H1 (cell line): ENCODE results near the gene EEIG1. TPM values are rescaled to one million over a fixed set of nuclear protein-coding genes. Genes with fewer than 3 reads are reported as not detected.

ENCODE experiments used
- CTCF ChIA-PET: fragments of 300-600 bp; sonication (Branson Sonifier 250); formaldehyde crosslinking; loops from one replicate; lab custom pipeline; 2021; ENCODE audit not compliant: partially characterized antibody; lab: Charles Lee
- POLR2A ChIA-PET: fragments of 300-600 bp; sonication (Branson Sonifier 250); formaldehyde crosslinking; loops from one replicate; lab custom pipeline; 2021; ENCODE audit warnings: inconsistent platforms; ENCODE audit not compliant: partially characterized antibody; lab: Charles Lee
- DNase-seq, 2 experiments: peaks; one replicate each; pipeline versions ENCODE4 v3.0.0 to v3.0.0-alpha.2; 2010 to 2022; ENCODE audit warnings: low spot score in 2 of 2, low read depth in 1 of 2, mixed read lengths in 1 of 2
- FAIRE-seq: peaks from 2 replicates; lab custom pipeline; 2011; peaks lifted over from hg19 to GRCh38; lab: Jason Lieb, UNC
- H2AFZ ChIP-seq: 2 replicates; pipeline ENCODE4 v1.8.1; 2012; ENCODE audit warnings: low read length, inconsistent platforms
- H2AK5ac ChIP-seq: 2 replicates; pipeline ENCODE4 v1.6.1; 2013; ENCODE audit warnings: low read depth, low read length
- H2BK120ac ChIP-seq: replicated peaks from 2 replicates; pipeline ENCODE3; 2013; ENCODE audit warnings: low read depth, low read length, inconsistent platforms
- H2BK12ac ChIP-seq: 2 replicates; pipeline ENCODE4 v1.6.1; 2013; ENCODE audit warnings: low read depth, low read length
- H2BK15ac ChIP-seq: 2 replicates; pipeline ENCODE4 v1.6.1; 2013; ENCODE audit warnings: low read length
- H2BK20ac ChIP-seq: 2 replicates; pipeline ENCODE4 v1.6.1; 2013; ENCODE audit warnings: low read length
- H2BK5ac ChIP-seq: 2 replicates; pipeline ENCODE4 v1.6.1; 2013; ENCODE audit warnings: low read depth, low read length
- H3K14ac ChIP-seq: 2 replicates; pipeline ENCODE4 v1.6.1; 2013; ENCODE audit warnings: inconsistent platforms; ENCODE audit not compliant: insufficient read length
- H3K18ac ChIP-seq: 2 replicates; pipeline ENCODE4 v1.6.1; 2013; ENCODE audit warnings: low read length; ENCODE audit errors: extremely low read depth
- H3K23ac ChIP-seq: 2 replicates; pipeline ENCODE4 v1.6.1; 2013; ENCODE audit warnings: inconsistent platforms; ENCODE audit not compliant: insufficient read length
- H3K23me2 ChIP-seq: 2 replicates; pipeline ENCODE4 v1.6.1; 2013; ENCODE audit warnings: low read depth, low read length
- H3K27ac ChIP-seq: 2 replicates; pipeline ENCODE4 v1.6.1; 2011; ENCODE audit warnings: low read depth, low read length, inconsistent platforms
- H3K27me3 ChIP-seq, 4 experiments: replicated peaks in 1 of 4; 1 replicate in 1 of 4; 2 replicates in 3 of 4; pipeline versions ENCODE4 v1.6.1 to v1.8.1; 2011 to 2013; ENCODE audit warnings: low read length in 3 of 4, mild to moderate bottlenecking in 3 of 4, inconsistent platforms in 2 of 4, mixed read lengths in 2 of 4, moderate library complexity in 1 of 4; ENCODE audit not compliant: control insufficient read depth in 3 of 4, insufficient read depth in 3 of 4; ENCODE audit errors: extremely low read depth in 1 of 4
- H3K36me3 ChIP-seq, 4 experiments: 2 replicates each; pipeline versions ENCODE4 v1.6.1 to v1.8.1; 2011 to 2013; ENCODE audit warnings: mild to moderate bottlenecking in 4 of 4, low read length in 3 of 4, moderate library complexity in 2 of 4, control low read depth in 1 of 4, inconsistent platforms in 1 of 4; ENCODE audit not compliant: insufficient read depth in 4 of 4, control insufficient read depth in 2 of 4
- H3K4ac ChIP-seq: replicated peaks from 2 replicates; pipeline ENCODE3; 2013; ENCODE audit warnings: low read length, low read depth, mixed read lengths, inconsistent platforms; ENCODE audit not compliant: insufficient read length
- H3K4me1 ChIP-seq, 4 experiments: replicated peaks in 1 of 4; 1 replicate in 1 of 4; 2 replicates in 3 of 4; pipeline versions ENCODE4 v1.6.1 to v1.8.1; 2011 to 2013; ENCODE audit warnings: low read length in 3 of 4, inconsistent platforms in 2 of 4, mixed read lengths in 1 of 4; ENCODE audit not compliant: insufficient read depth in 4 of 4, control insufficient read depth in 3 of 4
- H3K4me2 ChIP-seq, 2 experiments: 2 replicates each; pipeline versions ENCODE4 v1.6.1 to v1.8.1; 2011 to 2013; ENCODE audit warnings: low read depth in 2 of 2, low read length in 2 of 2, control low read depth in 1 of 2, inconsistent platforms in 1 of 2, mild to moderate bottlenecking in 1 of 2; ENCODE audit not compliant: insufficient read depth in 1 of 2
- H3K4me3 ChIP-seq, 4 experiments: fragments of 200-600, 300-600 bp in 1 of 4; sonication (generic), shearing (Covaris generic), sonication (Bioruptor Twin) in 1 of 4; 2 replicates each; pipeline versions ENCODE4 v1.5.1 to v1.8.1; 2011 to 2016; ENCODE audit warnings: low read length in 4 of 4, low read depth in 3 of 4, control low read depth in 2 of 4, inconsistent platforms in 2 of 4, mild to moderate bottlenecking in 2 of 4, mixed read lengths in 1 of 4, moderate library complexity in 1 of 4; ENCODE audit not compliant: insufficient read depth in 2 of 4; ENCODE audit errors: extremely low read depth in 1 of 4
- H3K56ac ChIP-seq: replicated peaks from 2 replicates; pipeline ENCODE3; 2013; ENCODE audit warnings: low read depth, mild to moderate bottlenecking, mixed read lengths, low read length, inconsistent platforms; ENCODE audit not compliant: insufficient read length
- H3K79me1 ChIP-seq: 2 replicates; pipeline ENCODE4 v1.6.1; 2013; ENCODE audit warnings: low read depth, low read length, control low read depth
- H3K79me2 ChIP-seq, 2 experiments: 2 replicates each; pipeline versions ENCODE4 v1.6.1 to v1.8.1; 2012 to 2013; ENCODE audit warnings: low read length in 2 of 2, mild to moderate bottlenecking in 2 of 2, inconsistent platforms in 1 of 2; ENCODE audit not compliant: insufficient read depth in 2 of 2, control insufficient read depth in 1 of 2
- H3K9ac ChIP-seq, 4 experiments: replicated peaks in 1 of 4; 1 replicate in 1 of 4; 2 replicates in 3 of 4; pipeline versions ENCODE4 v1.6.1 to v1.8.1; 2011 to 2013; ENCODE audit warnings: low read depth in 3 of 4, low read length in 3 of 4, control low read depth in 2 of 4, mild to moderate bottlenecking in 2 of 4, moderate library complexity in 2 of 4, inconsistent platforms in 1 of 4; ENCODE audit errors: extremely low read depth in 1 of 4
- H3K9me3 ChIP-seq, 2 experiments: 2 replicates each; pipeline versions ENCODE4 v1.6.1 to v1.8.1; 2012 to 2013; ENCODE audit warnings: mild to moderate bottlenecking in 2 of 2, moderate library complexity in 2 of 2, control low read depth in 1 of 2, inconsistent platforms in 1 of 2, low read depth in 1 of 2, low read length in 1 of 2, mixed read lengths in 1 of 2; ENCODE audit not compliant: insufficient read depth in 2 of 2
- H4K20me1 ChIP-seq, 2 experiments: replicated peaks in 1 of 2; 2 replicates each; pipeline versions ENCODE3 to v1.8.1; 2011 to 2013; ENCODE audit warnings: inconsistent platforms in 2 of 2, low read length in 2 of 2, mild to moderate bottlenecking in 1 of 2; ENCODE audit not compliant: insufficient read depth in 2 of 2, control insufficient read depth in 1 of 2
- H4K5ac ChIP-seq: 2 replicates; pipeline ENCODE4 v1.6.1; 2013; ENCODE audit warnings: low read length, low read depth, mixed read lengths, inconsistent platforms; ENCODE audit not compliant: insufficient read length
- H4K8ac ChIP-seq: 2 replicates; pipeline ENCODE4 v1.8.0; 2013; ENCODE audit warnings: mild to moderate bottlenecking, moderate library complexity, low read length, inconsistent platforms; ENCODE audit not compliant: insufficient read depth; ENCODE audit errors: extremely low read depth
- H4K91ac ChIP-seq: replicated peaks from 2 replicates; pipeline ENCODE3; 2013; ENCODE audit warnings: low read length, mixed read lengths, inconsistent platforms; ENCODE audit not compliant: insufficient read length
- BACH1 ChIP-seq: IDR thresholded peaks from 2 replicates; pipeline ENCODE4 v1.6.1; 2012; ENCODE audit warnings: low read length, improper control_type of control experiment
- BRCA1 ChIP-seq: IDR thresholded peaks from 2 replicates; pipeline ENCODE4 v1.6.1; 2012; ENCODE audit warnings: low read depth, low read length, improper control_type of control experiment
- CBX5 ChIP-seq: fragments of 300-800, 300-1000 bp; sonication (generic); IDR thresholded peaks from 2 replicates; pipeline ENCODE4 v1.7.1; 2016; ENCODE audit warnings: antibody characterized with exemption, low read length, low read depth
- CBX8 ChIP-seq: fragments of 300-800, 300-1000 bp; sonication (generic); IDR thresholded peaks from 2 replicates; pipeline ENCODE4 v1.7.1; 2016; ENCODE audit warnings: low read depth, low read length, borderline replicate concordance
- CHD2 ChIP-seq: IDR thresholded peaks from 2 replicates; pipeline ENCODE4 v1.6.1; 2012; ENCODE audit warnings: low read length, improper control_type of control experiment
- E2F6 ChIP-seq: IDR thresholded peaks from 2 replicates; pipeline ENCODE4 v1.6.1; 2012; ENCODE audit warnings: inconsistent platforms
- GABPA ChIP-seq: IDR thresholded peaks from 2 replicates; pipeline ENCODE4 v1.6.1; 2011; ENCODE audit warnings: mild to moderate bottlenecking, low read length, moderate library complexity, borderline replicate concordance; ENCODE audit not compliant: insufficient read depth
- KDM4A ChIP-seq: IDR thresholded peaks from one replicate; pipeline ENCODE4 v1.7.1; 2012; ENCODE audit warnings: low read depth, mild to moderate bottlenecking, moderate library complexity, low read length, inconsistent platforms; ENCODE audit not compliant: severe bottlenecking
- MAFK ChIP-seq: IDR thresholded peaks from 2 replicates; pipeline ENCODE4 v1.6.1; 2012; ENCODE audit warnings: low read depth, mild to moderate bottlenecking, improper control_type of control experiment, low read length
- POU5F1 ChIP-seq: IDR thresholded peaks from 2 replicates; pipeline ENCODE4 v1.6.1; 2011; ENCODE audit warnings: low read depth, mild to moderate bottlenecking, low read length, moderate library complexity
- TAF1 ChIP-seq: IDR thresholded peaks from 2 replicates; pipeline ENCODE4 v1.6.1; 2011; ENCODE audit warnings: mild to moderate bottlenecking, low read depth, low read length
- TEAD4 ChIP-seq: IDR thresholded peaks from 2 replicates; pipeline ENCODE4 v1.6.1; 2012; ENCODE audit warnings: low read depth, low read length, inconsistent platforms, mixed read lengths
- ZNF274 ChIP-seq: IDR thresholded peaks from 2 replicates; pipeline ENCODE4 v1.7.0; 2012; ENCODE audit warnings: low read length, borderline replicate concordance; ENCODE audit errors: extremely low read depth
- WGBS, 2 experiments: shearing (Covaris generic) in 1 of 2; methylation state at CpG; one replicate each; pipeline versions ENCODE4 v1.1.6 to v1.1.7; 2013 to 2015; ENCODE audit warnings: low lambda C conversion rate in 2 of 2, mixed read lengths in 2 of 2, inconsistent platforms in 1 of 2, low coverage in 1 of 2, missing lambda C conversion rate in 1 of 2; ENCODE audit not compliant: insufficient replicate concordance in 2 of 2, insufficient coverage in 1 of 2, insufficient read length in 1 of 2; ENCODE audit errors: extremely low coverage in 1 of 2, missing lambda C conversion rate in 1 of 2; 5-methylcytosine and 5-hydroxymethylcytosine counted together
- polyA plus RNA-seq, 7 experiments: library from polyadenylated mRNA; depleted of rRNA in 3 of 7; stranded (reverse) in 5 of 7; unstranded in 2 of 7; fragments of >200 nt in 5 of 7; fragments of 200-250 nt in 2 of 7; gene quantifications; 1 replicate in 5 of 7; 2 replicates in 1 of 7; 4 replicates in 1 of 7; pipeline versions ENCODE4 v1.2.1 to v1.2.3, GENCODE V29; 2011 to 2013; ENCODE audit warnings: missing spikeins in 2 of 7, mixed read lengths in 2 of 7
- total RNA-seq: library from RNA; stranded (reverse); fragmentation: NEBNext Ultra II Directional; extraction: Animal tissue kit (Norgen Biotek cat#: 25700); gene quantifications from 2 replicates; pipeline ENCODE4 v1.2.1, GENCODE V29; 2021
- TF ChIP-seq, protein P1 (sequence below): IDR thresholded peaks from 2 replicates; pipeline ENCODE4 v1.6.1; 2012; ENCODE audit warnings: inconsistent platforms

EEIG1 gene
- total and polyA plus RNA-seq, 2 of the 8 experiments (the other 6 are each of a cell fraction or from before 2014, with no cell fraction given), result 29.8 to 50.8 TPM

- Histone ChIP-seq H2BK5ac (no peak overlapping the region), H3K9me3 (no peaks in the 10 kb centered on the region), H3K79me1 (peaks cover 17% of the 10 kb centered on the region), H2BK20ac (no peak overlapping the region), H3K4me3 (no peak overlapping the region), H2BK120ac (no peak overlapping the region), H3K23ac (no peak overlapping the region), H3K56ac (no peak overlapping the region), H3K18ac (no peak overlapping the region), H4K91ac (no peak overlapping the region), H3K4ac (no peak overlapping the region), H4K5ac (no peak overlapping the region), H2BK15ac (no peak overlapping the region), H2AK5ac (no peak overlapping the region), H3K9ac (no peak overlapping the region), H3K4me2 (no peak overlapping the region), H4K8ac (no peak overlapping the region), H2BK12ac (no peak overlapping the region), H4K20me1 (peaks cover 21 to 37% of the 10 kb centered on the region in 2 experiments), H3K14ac (no peak overlapping the region), H3K4me1 (peaks cover 0 to 24% (median 12%) of the 10 kb centered on the region in 4 experiments; a peak in 5 of 7 replicates), H2AFZ (no peak overlapping the region), H3K79me2 (peaks cover 0 to 96% of the 10 kb centered on the region in 2 experiments; a peak in 2 of 4 replicates), H3K27ac (no peak overlapping the region), H3K36me3 (peaks cover 0 to 2% (median 0%) of the 10 kb centered on the region in 4 experiments; a peak in 2 of 8 replicates), H3K27me3 (no peaks in the 10 kb centered on the region), H3K23me2 (no peaks in the 10 kb centered on the region)
- no peak for DNase-seq
- WGBS, 2 experiments, result 96% methylated on average over 1 of the region's 1 CpG; no CpG with 5 or more reads in 1 of the 2 experiments
- no peak for FAIRE-seq
- CTCF ChIA-PET, result interaction anchor here (0.6 to 35.5 kb wide), 6 partner anchors 17 to 1062 kb away, joined by 3 to 825 read pairs (median 4); no protein-coding TSS in a partner anchor
- POLR2A ChIA-PET, result no interaction called here
- TF ChIP-seq TEAD4, result no peak
- TF ChIP-seq GABPA, result no peak
- TF ChIP-seq KDM4A, result no peak
- no peak for TF ChIP-seq CBX8
- no peak for TF ChIP-seq TAF1
- TF ChIP-seq MAFK, result no peak
- TF ChIP-seq E2F6, result no peak
- TF ChIP-seq BRCA1, result no peak
- no peak for TF ChIP-seq BACH1
- no peak for TF ChIP-seq ZNF274
- TF ChIP-seq CHD2, result no peak
- TF ChIP-seq, protein P1, sequence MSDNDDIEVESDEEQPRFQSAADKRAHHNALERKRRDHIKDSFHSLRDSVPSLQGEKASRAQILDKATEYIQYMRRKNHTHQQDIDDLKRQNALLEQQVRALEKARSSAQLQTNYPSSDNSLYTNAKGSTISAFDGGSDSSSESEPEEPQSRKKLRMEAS, result no peak
- TF ChIP-seq POU5F1, result no peak
- TF ChIP-seq CBX5, result no peak
Observed at GRCh38 chr9:127958728-127959127, 22.1 kb downstream of the EEIG1 start.
